Peyer's patch (tissue), 4 donors: ENCODE results near the gene HACD2. TPM values are rescaled to one million over a fixed set of nuclear protein-coding genes. Genes with fewer than 3 reads are reported as not detected.

Experiments
- DNase-seq, 3 donors: peaks; one replicate each; pipeline ENCODE4 v3.0.0-alpha.2; 2017 to 2019
- H3K27ac ChIP-seq, 4 donors: fragments of 200-600 bp; sonication (generic); one replicate each; pipeline ENCODE4 v1.5.1; 2016 to 2019
- H3K27me3 ChIP-seq, 2 donors: fragments of 200-600 bp; sonication (generic); one replicate each; pipeline ENCODE4 v1.5.1; 2019
- H3K36me3 ChIP-seq, 3 donors: fragments of 200-600 bp; sonication (generic); one replicate each; pipeline ENCODE4 v1.5.1; 2016 to 2019
- H3K4me1 ChIP-seq, 4 donors: fragments of 200-600 bp; sonication (generic); one replicate each; pipeline ENCODE4 v1.5.1; 2016 to 2019
- H3K4me3 ChIP-seq, 4 donors: fragments of 200-600 bp; sonication (generic); 1 replicate in 3 of 4; 2 replicates in 1 of 4; pipeline ENCODE4 v1.5.1; 2016 to 2019; ENCODE audit warnings: mild to moderate bottlenecking in 1 of 4
- H3K9me3 ChIP-seq, 4 donors: fragments of 200-600 bp; sonication (generic); one replicate each; pipeline ENCODE4 v1.5.1; 2016 to 2019; ENCODE audit warnings: mild to moderate bottlenecking in 1 of 4
- CTCF ChIP-seq, 6 experiments: fragments of 450-650 bp in 4 of 6; fragments of 200-600 bp in 2 of 6; sonication (generic) in 1 of 6; IDR thresholded peaks; one replicate each; pipeline ENCODE4 v1.5.1; 2017 to 2019; ENCODE audit warnings: antibody characterized with exemption in 6 of 6, mild to moderate bottlenecking in 3 of 6, moderate library complexity in 1 of 6
- POLR2A ChIP-seq, 2 donors: fragments of 450-650 bp; IDR thresholded peaks; one replicate each; pipeline ENCODE4 v1.5.1; 2017; ENCODE audit warnings: antibody characterized with exemption in 2 of 2, mild to moderate bottlenecking in 2 of 2, moderate library complexity in 2 of 2
- total RNA-seq, 4 donors: library from RNA; depleted of rRNA; stranded (reverse); fragments of >200 nt; gene quantifications; one replicate each; pipeline ENCODE4 v1.1.0, GENCODE V29; 2016

Gene HACD2
- total RNA-seq, 4 donors from 2014 or later = 19.8 to 53.6 (median 27.6) TPM

GRCh38 chr3:123622766-123623165 is 37.9 kb upstream of the HACD2 start:
- Histone ChIP-seq H3K4me3 (no peak overlapping the region), H3K9me3 (no peaks in the 10 kb centered on the region), H3K27me3 (no peaks in the 10 kb centered on the region), H3K4me1 (no peaks in the 10 kb centered on the region), H3K36me3 (peaks cover 0 to 30% (median 0%) of the 10 kb centered on the region in 3 donors), H3K27ac (peak overlapping the region in 1 of 4 donors; percentile 33)
- TF ChIP-seq CTCF (IDR thresholded peaks at IDR 0.05) (no peak), POLR2A (IDR thresholded peaks at IDR 0.05) (no peak)
- no peak for DNase-seq

GRCh38 chr3:123621850-123622189 is 37.0 kb upstream of the HACD2 start:
- H3K9me3 ChIP-seq = no peaks in the 10 kb centered on the region
- peak overlapping the region in 2 of 4 donors; percentile 26 to 82 for H3K27ac ChIP-seq
- H3K36me3 ChIP-seq = peaks cover 0 to 27% (median 0%) of the 10 kb centered on the region in 3 donors
- no peaks in the 10 kb centered on the region for H3K27me3 ChIP-seq
- DNase-seq = no peak
- no peak overlapping the region for H3K4me3 ChIP-seq
- H3K4me1 ChIP-seq = no peaks in the 10 kb centered on the region
- TF ChIP-seq POLR2A (IDR thresholded peaks at IDR 0.05) (no peak), CTCF (IDR thresholded peaks at IDR 0.05) (no peak)

GRCh38 chr3:123621186-123621849 is 36.5 kb upstream of the HACD2 start:
- Histone ChIP-seq H3K4me1 (no peaks in the 10 kb centered on the region), H3K27me3 (no peaks in the 10 kb centered on the region), H3K9me3 (no peaks in the 10 kb centered on the region), H3K4me3 (no peak overlapping the region), H3K27ac (peak overlapping the region in 2 of 4 donors; percentile 26 to 82), H3K36me3 (peaks cover 0 to 28% (median 0%) of the 10 kb centered on the region in 3 donors)
- no peak for DNase-seq
- TF ChIP-seq CTCF (IDR thresholded peaks at IDR 0.05) (no peak), POLR2A (IDR thresholded peaks at IDR 0.05) (no peak)

GRCh38 chr3:123620343-123620742 is 35.5 kb upstream of the HACD2 start:
- Histone ChIP-seq H3K9me3 (no peaks in the 10 kb centered on the region), H3K4me3 (peak overlapping the region in 1 of 4 donors; percentile 41), H3K27ac (peak overlapping the region; percentile 20 to 82 (median 54)), H3K36me3 (peaks cover 0 to 23% (median 0%) of the 10 kb centered on the region in 3 donors), H3K27me3 (no peaks in the 10 kb centered on the region), H3K4me1 (no peaks in the 10 kb centered on the region)
- TF ChIP-seq POLR2A (IDR thresholded peaks at IDR 0.05) = no peak
- TF ChIP-seq CTCF (IDR thresholded peaks at IDR 0.05) = no peak
- no peak for DNase-seq

GRCh38 chr3:123618768-123619484 is 34.1 kb upstream of the HACD2 start:
- Histone ChIP-seq H3K36me3 (peaks cover 0 to 14% (median 0%) of the 10 kb centered on the region in 3 donors), H3K4me1 (no peaks in the 10 kb centered on the region), H3K27me3 (no peaks in the 10 kb centered on the region), H3K9me3 (no peaks in the 10 kb centered on the region), H3K27ac (peak overlapping the region in 2 of 4 donors; percentile 46 to 82), H3K4me3 (peak overlapping the region in 1 of 4 donors; percentile 41)
- TF ChIP-seq POLR2A (IDR thresholded peaks at IDR 0.05) (no peak), CTCF (IDR thresholded peaks at IDR 0.05) (no peak)
- peak in 2 of 3 donors; percentile 39 to 69 for DNase-seq
